ENCODE measurements around the gene AK9.
A peak's percentile ranks its signal among the peaks of the same experiment; 100 is the strongest.
"Not testable (repeated sequence)": the region's sequence is repeated elsewhere in the genome, so short reads cannot be mapped to it uniquely, and the experiment has no call there.

AK9 gene

GRCh38 chr6:109696355-109696754 is 5.4 kb upstream of the AK9 start:
- no peak for TF ChIP-seq CTCF (IDR thresholded peaks at IDR 0.05; ENCODE audit: low read length, missing control alignments)
- DNase-seq (ENCODE audit: low read depth) = no peak
- H3K4me3 ChIP-seq (replicated peaks; ENCODE audit: low read depth, low read length) = no peak overlapping the region

- no peak overlapping the region for H3K4me3 ChIP-seq (replicated peaks; ENCODE audit: low read depth, low read length)
- DNase-seq (ENCODE audit: low read depth) = peak; percentile 25
- peak; percentile 8 for TF ChIP-seq CTCF (IDR thresholded peaks at IDR 0.05; ENCODE audit: low read length, missing control alignments)
Observed at GRCh38 chr6:109695468-109695867, 4.5 kb upstream of the AK9 start.

GRCh38 chr6:109693111-109693510 is 2.1 kb upstream of the AK9 start:
- H3K4me3 ChIP-seq (replicated peaks; ENCODE audit: low read depth, low read length) = no peak overlapping the region
- DNase-seq (ENCODE audit: low read depth) = no peak
- TF ChIP-seq CTCF (IDR thresholded peaks at IDR 0.05; ENCODE audit: low read length, missing control alignments) = no peak

- peak overlapping the region; percentile 83 for H3K4me3 ChIP-seq (replicated peaks; ENCODE audit: low read depth, low read length)
- no peak for TF ChIP-seq CTCF (IDR thresholded peaks at IDR 0.05; ENCODE audit: low read length, missing control alignments)
- DNase-seq (ENCODE audit: low read depth) = no peak
Observed at GRCh38 chr6:109690373-109690736, 647 bp downstream of the AK9 start.

GRCh38 chr6:109687271-109687761 is 3.7 kb downstream of the AK9 start:
- H3K4me3 ChIP-seq (replicated peaks; ENCODE audit: low read depth, low read length) = no peak overlapping the region
- peak; percentile 95 for DNase-seq (ENCODE audit: low read depth)
- TF ChIP-seq CTCF (IDR thresholded peaks at IDR 0.05; ENCODE audit: low read length, missing control alignments) = no peak

GRCh38 chr6:109686566-109687265 is 4.3 kb downstream of the AK9 start:
- no peak for DNase-seq (ENCODE audit: low read depth)
- no peak for TF ChIP-seq CTCF (IDR thresholded peaks at IDR 0.05; ENCODE audit: low read length, missing control alignments)
- no peak overlapping the region for H3K4me3 ChIP-seq (replicated peaks; ENCODE audit: low read depth, low read length)

GRCh38 chr6:109678661-109679505 is 12.1 kb downstream of the AK9 start:
- not testable (repeated sequence) for H3K4me3 ChIP-seq (replicated peaks; ENCODE audit: low read depth, low read length); DNase-seq (ENCODE audit: low read depth)
